Common myeloid progenitor, CD34-positive (primary cell): ENCODE results near the gene CCNT2.
"Not testable (repeated sequence)": the region's sequence is repeated elsewhere in the genome, so short reads cannot be mapped to it uniquely, and the experiment has no call there.

ENCODE experiments used
- CTCF ChIA-PET: fragments of 350-600 bp; sonication (Branson Sonifier 250); formaldehyde crosslinking; loops from one replicate; lab custom pipeline; 2021; ENCODE audit warnings: antibody characterized with exemption; lab: Charles Lee
- POLR2A ChIA-PET: fragments of 350-600 bp; sonication (Branson Sonifier 250); formaldehyde crosslinking; loops from one replicate; lab custom pipeline; 2021; ENCODE audit warnings: antibody characterized with exemption; lab: Charles Lee
- DNase-seq, 3 donors: peaks; one replicate each; pipeline versions ENCODE4 v3.0.0 to v3.0.0-alpha.2; 2013
- H3K27ac ChIP-seq, 2 experiments: 1 replicate in 1 of 2; 2 replicates in 1 of 2; pipeline ENCODE4 v1.7.0; 2013; ENCODE audit warnings: inconsistent platforms in 2 of 2, low read length in 2 of 2, mild to moderate bottlenecking in 2 of 2, low read depth in 1 of 2, moderate library complexity in 1 of 2; ENCODE audit not compliant: severe bottlenecking in 2 of 2, insufficient read depth in 1 of 2, poor library complexity in 1 of 2
- H3K27me3 ChIP-seq, 5 experiments: replicated peaks in 2 of 5; 1 replicate in 3 of 5; 2 replicates in 2 of 5; pipeline versions ENCODE4 v1.6.1 to v1.7.0; 2013; ENCODE audit warnings: low read length in 4 of 5, mild to moderate bottlenecking in 2 of 5, moderate library complexity in 2 of 5, inconsistent platforms in 1 of 5; ENCODE audit not compliant: insufficient read depth in 5 of 5, control insufficient read depth in 4 of 5
- H3K36me3 ChIP-seq, 4 experiments: 1 replicate in 2 of 4; 2 replicates in 2 of 4; pipeline versions ENCODE4 v1.6.1 to v1.7.0; 2013; ENCODE audit warnings: low read length in 3 of 4, control low read depth in 1 of 4, mild to moderate bottlenecking in 1 of 4; ENCODE audit not compliant: control insufficient read depth in 4 of 4, insufficient read depth in 4 of 4
- H3K4me1 ChIP-seq, 4 experiments: 1 replicate in 3 of 4; 2 replicates in 1 of 4; pipeline versions ENCODE4 v1.6.1 to v1.7.1; 2013; ENCODE audit warnings: low read length in 3 of 4, mild to moderate bottlenecking in 3 of 4, control low read depth in 1 of 4, inconsistent platforms in 1 of 4, moderate library complexity in 1 of 4; ENCODE audit not compliant: control insufficient read depth in 4 of 4, insufficient read depth in 4 of 4; ENCODE audit errors: control extremely low read depth in 1 of 4
- H3K4me3 ChIP-seq, 7 experiments: 1 replicate in 4 of 7; 2 replicates in 3 of 7; pipeline versions ENCODE4 v1.5.1 to v1.7.0; 2013; ENCODE audit warnings: mild to moderate bottlenecking in 7 of 7, low read length in 6 of 7, moderate library complexity in 6 of 7, inconsistent platforms in 2 of 7, low read depth in 2 of 7, control low read depth in 1 of 7; ENCODE audit not compliant: insufficient read depth in 4 of 7, control insufficient read depth in 1 of 7; ENCODE audit errors: extremely low read depth in 1 of 7
- H3K9me3 ChIP-seq, 5 experiments: 1 replicate in 4 of 5; 2 replicates in 1 of 5; pipeline versions ENCODE4 v1.6.1 to v1.7.1; 2013; ENCODE audit warnings: low read length in 4 of 5, mild to moderate bottlenecking in 2 of 5, inconsistent platforms in 1 of 5, low read depth in 1 of 5, moderate library complexity in 1 of 5; ENCODE audit not compliant: control insufficient read depth in 4 of 5, insufficient read depth in 2 of 5; ENCODE audit errors: control extremely low read depth in 1 of 5
- WGBS: methylation state at CpG from one replicate; pipeline ENCODE4 v1.1.5; 2013; ENCODE audit not compliant: insufficient coverage; 5-methylcytosine and 5-hydroxymethylcytosine counted together

Gene CCNT2

DNA sequence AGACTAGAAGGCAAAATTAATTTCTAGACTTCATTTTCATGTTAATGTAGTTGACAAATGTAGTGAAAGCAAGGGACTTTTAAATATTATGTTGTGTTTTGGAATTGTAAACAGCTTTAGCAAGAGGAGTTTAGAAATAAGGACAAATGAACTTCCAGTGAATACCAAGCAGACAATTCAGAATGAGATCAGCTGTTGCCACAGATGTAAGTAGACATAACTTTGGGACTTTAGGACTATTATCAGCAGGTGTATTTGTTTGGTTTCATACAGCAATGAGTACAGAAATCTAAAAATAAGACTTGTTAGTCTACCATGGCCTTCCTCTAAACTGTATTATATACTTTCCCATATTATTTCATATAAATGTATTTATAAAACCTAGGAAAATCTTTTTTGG, 34.2 kb upstream of the CCNT2 start:
- H3K36me3 ChIP-seq, result no peaks in the 10 kb centered on the region
- H3K27me3 ChIP-seq, result no peaks in the 10 kb centered on the region
- ChIA-PET POLR2A (no interaction called here), CTCF (interaction anchor here (0.6 kb wide), 1 partner anchor 83 kb away, joined by 3 read pairs; no protein-coding TSS in a partner anchor)
- no peaks in the 10 kb centered on the region for H3K4me1 ChIP-seq
- peaks cover 0 to 2% (median 0%) of the 10 kb centered on the region in 5 experiments for H3K9me3 ChIP-seq
- no peak for DNase-seq
- H3K27ac ChIP-seq, result no peak overlapping the region
- H3K4me3 ChIP-seq, result no peak overlapping the region

DNA sequence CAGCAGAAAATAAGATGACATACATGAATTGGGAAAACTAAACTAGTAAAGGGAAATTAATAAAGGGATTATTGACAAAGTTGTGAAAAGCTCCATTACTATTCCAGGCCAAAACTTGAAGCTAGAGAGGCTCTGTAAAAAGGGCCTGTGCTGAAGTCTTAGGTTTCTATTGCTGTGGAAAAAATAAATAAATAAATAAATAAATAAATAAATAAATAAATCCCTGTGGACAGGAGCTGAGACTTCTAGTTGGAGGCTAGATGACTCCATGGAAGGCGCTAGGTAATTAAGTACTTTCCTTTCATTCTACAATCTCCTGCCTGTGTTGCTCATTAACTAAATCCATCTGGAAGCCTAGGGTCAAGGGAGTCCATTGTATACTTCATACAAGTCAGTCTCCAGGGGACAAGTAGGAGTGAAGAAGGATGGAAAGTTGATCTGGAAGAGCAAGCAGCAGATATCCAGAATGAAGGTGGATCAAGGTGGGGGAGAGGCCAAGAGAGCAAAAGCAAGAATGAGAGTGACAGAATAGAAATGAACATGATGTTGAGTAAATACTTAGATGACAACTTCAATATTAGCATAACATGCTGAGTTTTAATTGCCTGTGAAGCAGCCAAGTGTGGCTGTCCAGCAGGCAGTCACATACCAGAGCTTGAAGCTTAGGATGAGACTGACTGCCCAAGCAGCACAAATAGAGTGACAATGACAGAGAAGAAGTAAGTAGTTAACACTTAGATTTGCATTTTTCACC, 26.2 kb upstream of the CCNT2 start:
- DNase-seq, result no peak
- CTCF ChIA-PET, result interaction anchor here (1.0 to 3.0 kb wide), 3 partner anchors 15 to 441 kb away, joined by 3 to 12 read pairs (median 3); no protein-coding TSS in a partner anchor
- Histone ChIP-seq H3K27ac (no peak overlapping the region), H3K36me3 (no peaks in the 10 kb centered on the region), H3K4me3 (no peak overlapping the region), H3K4me1 (no peaks in the 10 kb centered on the region), H3K27me3 (no peaks in the 10 kb centered on the region), H3K9me3 (no peaks in the 10 kb centered on the region)
- WGBS, result no CpG with 5 or more reads among the region's 1 CpG
- POLR2A ChIA-PET, result no interaction called here

DNA sequence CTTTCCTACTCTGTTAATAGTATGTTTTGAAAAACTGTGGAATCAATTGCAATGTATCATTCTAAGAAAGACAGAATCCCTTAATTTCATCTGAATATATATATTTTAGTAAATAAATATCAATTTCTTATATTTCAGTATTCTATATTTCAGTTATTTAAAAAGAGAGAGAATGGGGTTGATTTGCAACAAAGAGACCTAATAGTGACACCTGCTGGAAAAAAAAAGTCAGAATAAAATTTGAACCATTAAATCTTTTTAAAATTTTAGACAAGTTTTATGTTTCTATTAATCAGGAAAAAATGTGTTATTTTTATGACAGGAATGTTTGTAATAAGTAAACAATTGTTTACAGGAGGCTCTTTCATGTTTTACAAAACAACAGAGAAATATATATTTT, 20.7 kb upstream of the CCNT2 start:
- Histone ChIP-seq H3K36me3 (no peaks in the 10 kb centered on the region), H3K27ac (no peak overlapping the region), H3K9me3 (no peaks in the 10 kb centered on the region), H3K27me3 (no peaks in the 10 kb centered on the region), H3K4me3 (no peak overlapping the region), H3K4me1 (peaks cover 0 to 2% (median 0%) of the 10 kb centered on the region in 4 experiments)
- CTCF ChIA-PET, result interaction anchor here (0.8 to 1.6 kb wide), 9 partner anchors 241 to 449 kb away, joined by 3 to 9 read pairs (median 5); no protein-coding TSS in a partner anchor
- POLR2A ChIA-PET, result no interaction called here
- DNase-seq, result peak; percentile 22 to 56 (median 41)

DNA sequence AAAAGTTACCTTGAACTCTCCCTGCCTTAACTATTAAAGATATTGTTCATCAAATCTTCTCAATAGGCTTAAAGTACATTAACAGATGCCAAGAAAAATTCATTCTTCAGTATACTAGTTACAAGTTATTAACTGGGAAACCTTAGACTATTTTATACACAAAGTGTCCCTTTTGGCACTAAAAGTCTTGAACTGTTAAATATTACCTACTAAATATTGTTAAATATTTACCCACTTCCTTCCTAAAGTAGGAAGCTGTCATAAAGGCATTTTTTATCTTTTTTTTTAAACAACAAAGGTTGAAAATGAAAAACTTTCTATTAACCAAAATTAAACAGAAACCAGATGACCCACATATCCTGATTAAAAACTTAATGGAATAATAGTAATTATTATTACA, 19.4 kb upstream of the CCNT2 start:
- ChIA-PET CTCF (interaction anchor here (1.5 kb wide), 1 partner anchor 436 kb away, joined by 5 read pairs; no protein-coding TSS in a partner anchor), POLR2A (interaction anchor here (0.6 kb wide), 1 partner anchor 480 kb away, joined by 3 read pairs; no protein-coding TSS in a partner anchor)
- no peaks in the 10 kb centered on the region for H3K36me3 ChIP-seq
- H3K27ac ChIP-seq, result no peak overlapping the region
- H3K4me1 ChIP-seq, result peaks cover 0 to 2% (median 0%) of the 10 kb centered on the region in 4 experiments
- no peaks in the 10 kb centered on the region for H3K27me3 ChIP-seq
- H3K9me3 ChIP-seq, result no peaks in the 10 kb centered on the region
- no peak overlapping the region for H3K4me3 ChIP-seq
- DNase-seq, result no peak

DNA sequence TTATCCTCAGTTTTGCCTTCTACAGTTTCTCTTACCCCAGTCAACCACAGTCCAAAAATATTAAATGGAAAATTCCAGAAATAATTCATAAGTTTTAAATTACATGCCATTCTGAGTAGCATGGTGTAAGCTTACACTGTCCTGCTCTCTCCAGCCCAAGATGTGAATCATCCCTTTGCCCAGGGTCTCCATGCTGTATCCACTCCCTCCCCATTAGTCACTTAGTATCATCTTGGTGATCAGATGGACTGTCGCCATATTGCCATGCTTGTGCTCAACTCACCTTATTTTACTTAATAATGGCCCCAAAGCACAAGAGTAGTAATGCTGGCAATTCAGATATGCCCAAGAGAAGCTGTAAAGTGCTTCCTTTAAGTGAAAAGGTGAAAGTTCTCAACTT, 18.5 kb upstream of the CCNT2 start:
- Histone ChIP-seq H3K36me3 (no peaks in the 10 kb centered on the region), H3K27ac (no peak overlapping the region), H3K4me3 (no peak overlapping the region), H3K9me3 (no peaks in the 10 kb centered on the region), H3K4me1 (peaks cover 0 to 2% (median 0%) of the 10 kb centered on the region in 4 experiments), H3K27me3 (no peaks in the 10 kb centered on the region)
- DNase-seq, result no peak
- WGBS, result no CpG with 5 or more reads among the region's 1 CpG
- POLR2A ChIA-PET, result no interaction called here
- CTCF ChIA-PET, result interaction anchor here (1.3 to 2.7 kb wide), 3 partner anchors 440 to 488 kb away, joined by 3 to 18 read pairs (median 14); no protein-coding TSS in a partner anchor

DNA sequence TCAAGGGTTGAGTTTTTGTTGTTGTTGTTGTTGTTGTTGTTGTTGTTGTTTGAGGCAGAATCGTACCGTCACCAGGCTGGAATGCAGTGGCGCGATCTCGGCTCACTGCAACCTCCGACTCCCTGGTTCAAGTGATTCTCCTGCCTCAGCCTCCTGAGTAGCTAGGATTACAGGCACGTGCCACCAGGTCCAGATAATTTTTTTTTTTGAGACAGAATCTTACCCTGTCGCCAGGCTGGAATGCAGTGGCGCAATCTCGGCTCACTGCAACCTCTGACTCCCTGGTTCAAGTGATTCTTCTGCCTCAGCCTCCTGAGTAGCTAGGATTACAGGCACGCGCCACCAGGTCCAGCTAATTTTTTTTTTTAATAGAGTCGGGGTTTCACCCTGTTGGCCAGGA, 14.9 kb upstream of the CCNT2 start:
- WGBS, result 100% methylated on average over 7 of the region's 13 CpGs
- H3K4me3 ChIP-seq, H3K27ac ChIP-seq, H3K9me3 ChIP-seq, H3K36me3 ChIP-seq, DNase-seq, POLR2A ChIA-PET, H3K27me3 ChIP-seq, H3K4me1 ChIP-seq: not testable (repeated sequence)
- CTCF ChIA-PET, result interaction anchor here (1.0 kb wide), 1 partner anchor 14 kb away, joined by 4 read pairs; no protein-coding TSS in a partner anchor

DNA sequence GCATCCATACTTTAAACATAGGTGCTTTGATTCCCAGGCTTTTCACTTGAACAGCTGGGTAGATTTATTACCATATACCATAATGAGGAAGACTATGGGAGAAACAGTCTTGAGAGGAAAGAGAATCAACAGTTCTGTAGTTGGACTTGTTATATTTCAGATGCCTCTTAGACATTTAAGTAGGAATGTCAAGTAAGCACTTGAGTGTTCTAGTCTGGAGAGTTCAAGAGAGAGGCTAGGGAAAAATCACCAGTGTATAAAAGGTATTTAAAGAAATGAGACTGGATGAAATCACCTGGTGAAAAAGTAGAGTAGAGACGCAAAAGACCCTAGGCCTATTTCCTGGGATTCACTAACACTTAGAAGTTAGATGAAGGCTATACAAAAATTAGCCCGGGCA, 13.5 kb upstream of the CCNT2 start:
- DNase-seq, result no peak
- Histone ChIP-seq H3K27ac (no peak overlapping the region), H3K4me3 (no peak overlapping the region), H3K27me3 (no peaks in the 10 kb centered on the region), H3K4me1 (no peaks in the 10 kb centered on the region), H3K36me3 (no peaks in the 10 kb centered on the region), H3K9me3 (no peaks in the 10 kb centered on the region)
- ChIA-PET POLR2A (no interaction called here), CTCF (no interaction called here)
- WGBS, result 100% methylated on average over 2 of the region's 2 CpGs
